GM12874 (cell line): Measurements from ENCODE around the gene PDE4D.

Experiments used
- CTCF ChIP-seq: IDR thresholded peaks from 2 replicates; pipeline ENCODE4 v1.5.1; 2011; ENCODE audit warnings: low read depth, mild to moderate bottlenecking, control low read depth, low read length, moderate library complexity; ENCODE audit not compliant: insufficient read depth

Gene PDE4D

GRCh38 chr5:59123595-59124561 is 769.6 kb downstream of the PDE4D start:
- TF ChIP-seq CTCF: no peak

GRCh38 chr5:59119480-59119879 is 774.0 kb downstream of the PDE4D start:
- no peak for TF ChIP-seq CTCF

- no peak for TF ChIP-seq CTCF
These were observed 776.2 kb downstream of the PDE4D start for GRCh38 chr5:59117320-59117719.

- TF ChIP-seq CTCF: no peak
These were observed 777.2 kb downstream of the PDE4D start for GRCh38 chr5:59116231-59116865.

- no peak for TF ChIP-seq CTCF
These were observed 778.2 kb downstream of the PDE4D start for GRCh38 chr5:59115345-59115744.

- TF ChIP-seq CTCF: no peak
These were observed 784.1 kb downstream of the PDE4D start for GRCh38 chr5:59109383-59109782.

GRCh38 chr5:59107692-59108091 is 785.8 kb downstream of the PDE4D start:
- no peak for TF ChIP-seq CTCF
